PC-9 (cell line): Measurements from ENCODE around the gene TSHZ2.

Experiments
- CTCF ChIP-seq: fragments of 200-600 bp; sonication (generic); conservative IDR thresholded peaks from 2 replicates; pipeline ENCODE4 v1.6.1; 2017; ENCODE audit warnings: mixed run types, antibody characterized with exemption, mild to moderate bottlenecking, moderate library complexity
- EZH2 ChIP-seq: fragments of 200-600 bp; sonication (generic); IDR thresholded peaks from 2 replicates; pipeline ENCODE4 v1.8.0; 2017; ENCODE audit warnings: antibody characterized with exemption, low read depth

GRCh38 chr20:53490620-53491019 is 518.5 kb downstream of the TSHZ2 start:
- TF ChIP-seq CTCF, result no peak
- no peak for TF ChIP-seq EZH2
